ENCODE measurements around the gene EIF1AX. TPM values are rescaled to one million over a fixed set of nuclear protein-coding genes. Genes with fewer than 3 reads are reported as not detected.

The EIF1AX gene
- polyA plus RNA-seq, 3 donors, result 18.4 to 62.7 (median 58.5) TPM

DNA sequence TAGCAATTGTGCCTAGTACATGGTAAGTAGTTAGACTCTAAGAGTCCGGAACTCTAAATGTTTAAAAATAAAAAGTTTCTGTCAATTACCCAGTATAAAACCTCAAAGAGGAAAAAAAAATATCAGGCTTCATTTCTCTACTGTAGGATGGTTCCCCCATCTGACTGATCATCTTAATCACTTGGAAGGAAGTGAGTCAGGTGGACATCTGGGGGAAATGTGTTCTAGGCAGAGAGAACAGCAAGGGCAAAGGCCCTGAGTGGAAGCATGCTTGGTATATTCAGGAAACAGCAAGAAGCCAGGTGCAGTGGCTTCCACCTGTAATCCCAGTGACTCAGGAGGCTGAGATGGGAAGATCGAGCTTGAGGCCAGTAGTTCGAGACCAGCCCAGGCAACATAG, 2.9 kb upstream of the EIF1AX start:
- intact Hi-C loops (cut with micrococcal nuclease), result no loop called here
- no peak overlapping the region for H3K9ac ChIP-seq (ENCODE audit: insufficient read depth, low read length, poor library complexity, severe bottlenecking)
- H3K27me3 Mint-ChIP-seq (ENCODE audit: low read depth in 3 of 3), result peaks cover 0 to 33% (median 0%) of the 10 kb centered on the region in 3 donors
- H3K4me1 Mint-ChIP-seq, result peaks cover 38% of the 10 kb centered on the region
- H3K4me3 Mint-ChIP-seq, result no peak overlapping the region
- H3K4me2 ChIP-seq (replicated peaks; ENCODE audit: extremely low read depth, low read length, poor library complexity, severe bottlenecking), result no peak overlapping the region
- H3K79me2 ChIP-seq (ENCODE audit: insufficient read depth, low read length), result peaks cover 20% of the 10 kb centered on the region
- peak overlapping the region in 3 of 7 donors; percentile 27 to 75 (median 42) for H3K27ac Mint-ChIP-seq
- peaks cover 0 to 15% of the 10 kb centered on the region in 2 donors for H3K27me3 ChIP-seq (ENCODE audit: control insufficient read depth in 2 of 2, insufficient read depth in 2 of 2, low read length in 2 of 2)
- H3K9me3 ChIP-seq (replicated peaks in 1 of 2; ENCODE audit: control insufficient read depth in 1 of 2, insufficient read depth in 1 of 2, low read length in 2 of 2), result no peaks in the 10 kb centered on the region
- H3K36me3 ChIP-seq (replicated peaks in 1 of 2; ENCODE audit: control insufficient read depth in 1 of 2, insufficient read depth in 2 of 2, low read length in 2 of 2), result peaks cover 0 to 3% of the 10 kb centered on the region in 2 donors
- H3K9me3 Mint-ChIP-seq, result peaks cover 0 to 6% (median 0%) of the 10 kb centered on the region in 7 donors
- WGBS (ENCODE audit: insufficient coverage), result no CpG with 5 or more reads among the region's 3 CpGs
- H4K20me1 ChIP-seq (ENCODE audit: insufficient read depth, low read length), result peaks cover 15% of the 10 kb centered on the region
- H3K4me3 ChIP-seq (replicated peaks in 1 of 3; ENCODE audit: low read depth in 2 of 3, low read length in 3 of 3), result no peak overlapping the region
- H3K4me1 ChIP-seq (ENCODE audit: control insufficient read depth in 1 of 2, insufficient read depth in 2 of 2, low read length in 2 of 2), result peaks cover 29 to 49% of the 10 kb centered on the region in 2 donors
- H2AFZ ChIP-seq (ENCODE audit: insufficient read depth, low read depth, low read length, poor library complexity, severe bottlenecking), result no peak overlapping the region
- TF ChIP-seq, protein P1, sequence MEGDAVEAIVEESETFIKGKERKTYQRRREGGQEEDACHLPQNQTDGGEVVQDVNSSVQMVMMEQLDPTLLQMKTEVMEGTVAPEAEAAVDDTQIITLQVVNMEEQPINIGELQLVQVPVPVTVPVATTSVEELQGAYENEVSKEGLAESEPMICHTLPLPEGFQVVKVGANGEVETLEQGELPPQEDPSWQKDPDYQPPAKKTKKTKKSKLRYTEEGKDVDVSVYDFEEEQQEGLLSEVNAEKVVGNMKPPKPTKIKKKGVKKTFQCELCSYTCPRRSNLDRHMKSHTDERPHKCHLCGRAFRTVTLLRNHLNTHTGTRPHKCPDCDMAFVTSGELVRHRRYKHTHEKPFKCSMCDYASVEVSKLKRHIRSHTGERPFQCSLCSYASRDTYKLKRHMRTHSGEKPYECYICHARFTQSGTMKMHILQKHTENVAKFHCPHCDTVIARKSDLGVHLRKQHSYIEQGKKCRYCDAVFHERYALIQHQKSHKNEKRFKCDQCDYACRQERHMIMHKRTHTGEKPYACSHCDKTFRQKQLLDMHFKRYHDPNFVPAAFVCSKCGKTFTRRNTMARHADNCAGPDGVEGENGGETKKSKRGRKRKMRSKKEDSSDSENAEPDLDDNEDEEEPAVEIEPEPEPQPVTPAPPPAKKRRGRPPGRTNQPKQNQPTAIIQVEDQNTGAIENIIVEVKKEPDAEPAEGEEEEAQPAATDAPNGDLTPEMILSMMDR (IDR thresholded peaks at IDR 0.05), result no peak
- peaks cover 0 to 5% of the 10 kb centered on the region in 2 donors for H3K36me3 Mint-ChIP-seq
- no peak overlapping the region for H3K27ac ChIP-seq (ENCODE audit: low read depth in 1 of 2, low read length in 2 of 2)
- DNase-seq, result peak in 2 of 3 donors; percentile 18 to 36

DNA sequence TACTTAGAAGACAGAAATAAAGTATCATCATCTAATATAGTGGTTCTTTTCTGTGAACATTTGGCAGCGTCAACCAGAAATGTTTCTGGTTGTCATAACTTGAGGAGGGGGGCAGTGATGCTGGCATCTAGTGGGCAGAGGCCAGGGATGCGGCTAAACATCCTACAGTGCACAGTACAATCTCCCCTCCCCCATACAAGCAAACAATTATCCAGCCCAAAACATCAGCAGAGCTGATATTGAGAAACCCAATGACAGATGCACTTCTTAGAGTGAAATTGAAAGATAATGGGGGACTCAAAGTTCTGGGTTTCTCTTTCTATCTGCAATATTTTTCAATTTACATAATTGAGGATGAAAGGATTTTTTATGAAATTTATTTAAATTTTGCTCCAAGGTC, 1.9 kb upstream of the EIF1AX start:
- peaks cover 0 to 9% of the 10 kb centered on the region in 2 donors for H3K27me3 ChIP-seq (ENCODE audit: control insufficient read depth in 2 of 2, insufficient read depth in 2 of 2, low read length in 2 of 2)
- DNase-seq, result no peak
- Mint-ChIP-seq H3K36me3 (peaks cover 0 to 12% of the 10 kb centered on the region in 2 donors), H3K4me3 (no peak overlapping the region), H3K27me3 (ENCODE audit: low read depth in 3 of 3) (peaks cover 0 to 29% (median 0%) of the 10 kb centered on the region in 3 donors), H3K9me3 (peaks cover 0 to 5% (median 0%) of the 10 kb centered on the region in 7 donors), H3K27ac (peak overlapping the region in 2 of 7 donors; percentile 36 to 43), H3K4me1 (peaks cover 40% of the 10 kb centered on the region)
- no CpG with 5 or more reads among the region's 2 CpGs for WGBS (ENCODE audit: insufficient coverage)
- no peak overlapping the region for H3K4me3 ChIP-seq (replicated peaks in 1 of 3; ENCODE audit: low read depth in 2 of 3, low read length in 3 of 3)
- peaks cover 30% of the 10 kb centered on the region for H3K79me2 ChIP-seq (ENCODE audit: insufficient read depth, low read length)
- no peak overlapping the region for H2AFZ ChIP-seq (ENCODE audit: insufficient read depth, low read depth, low read length, poor library complexity, severe bottlenecking)
- no peak overlapping the region for H3K27ac ChIP-seq (ENCODE audit: low read depth in 1 of 2, low read length in 2 of 2)
- no peak overlapping the region for H3K4me2 ChIP-seq (replicated peaks; ENCODE audit: extremely low read depth, low read length, poor library complexity, severe bottlenecking)
- TF ChIP-seq, protein P1 (IDR thresholded peaks at IDR 0.05), result no peak
- intact Hi-C loops (cut with micrococcal nuclease), result no loop called here
- H3K9me3 ChIP-seq (replicated peaks in 1 of 2; ENCODE audit: control insufficient read depth in 1 of 2, insufficient read depth in 1 of 2, low read length in 2 of 2), result no peaks in the 10 kb centered on the region
- H4K20me1 ChIP-seq (ENCODE audit: insufficient read depth, low read length), result peaks cover 18% of the 10 kb centered on the region
- H3K4me1 ChIP-seq (ENCODE audit: control insufficient read depth in 1 of 2, insufficient read depth in 2 of 2, low read length in 2 of 2), result peaks cover 34 to 53% of the 10 kb centered on the region in 2 donors
- H3K9ac ChIP-seq (ENCODE audit: insufficient read depth, low read length, poor library complexity, severe bottlenecking), result no peak overlapping the region
- H3K36me3 ChIP-seq (replicated peaks in 1 of 2; ENCODE audit: control insufficient read depth in 1 of 2, insufficient read depth in 2 of 2, low read length in 2 of 2), result peaks cover 0 to 11% of the 10 kb centered on the region in 2 donors
